GM20431 (cell line): ENCODE data around the gene RPL15.
"Not testable (repeated sequence)": the region's sequence is repeated elsewhere in the genome, so short reads cannot be mapped to it uniquely, and the experiment has no call there.

Experiments used
- in situ Hi-C: fragments of 300-500 bp; cut with MseI, MboI; formaldehyde crosslinking; loops from one replicate; pipeline ENCODE4 v1.15.0; 2020; ENCODE audit warnings: low sequenced_read_pairs; ENCODE audit not compliant: unreplicated experiment

The RPL15 gene

DNA sequence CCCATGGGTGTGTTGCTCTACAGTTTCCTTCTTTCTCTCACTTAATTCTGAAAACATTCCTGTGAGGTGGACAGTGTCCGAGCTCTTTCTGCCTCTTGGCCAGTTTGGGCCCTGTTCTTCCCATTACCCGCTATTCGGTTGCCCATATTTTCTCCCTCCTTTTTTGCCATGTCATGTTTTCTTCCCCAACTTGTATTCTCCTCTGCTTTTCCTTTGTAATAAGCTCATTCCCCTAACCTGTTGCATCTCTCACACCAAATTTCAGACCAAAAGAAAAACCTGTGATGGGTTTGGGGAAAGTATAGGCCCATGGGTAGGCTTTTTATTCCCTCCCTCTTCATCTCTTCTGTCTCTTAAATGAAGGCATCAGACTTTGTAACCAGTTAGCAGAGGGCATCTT lies 30.6 kb upstream of the RPL15 start:
- in situ Hi-C loops, result loop anchor here (25.0 kb wide), 1 partner anchor 351 kb away; no protein-coding TSS in a partner anchor

DNA sequence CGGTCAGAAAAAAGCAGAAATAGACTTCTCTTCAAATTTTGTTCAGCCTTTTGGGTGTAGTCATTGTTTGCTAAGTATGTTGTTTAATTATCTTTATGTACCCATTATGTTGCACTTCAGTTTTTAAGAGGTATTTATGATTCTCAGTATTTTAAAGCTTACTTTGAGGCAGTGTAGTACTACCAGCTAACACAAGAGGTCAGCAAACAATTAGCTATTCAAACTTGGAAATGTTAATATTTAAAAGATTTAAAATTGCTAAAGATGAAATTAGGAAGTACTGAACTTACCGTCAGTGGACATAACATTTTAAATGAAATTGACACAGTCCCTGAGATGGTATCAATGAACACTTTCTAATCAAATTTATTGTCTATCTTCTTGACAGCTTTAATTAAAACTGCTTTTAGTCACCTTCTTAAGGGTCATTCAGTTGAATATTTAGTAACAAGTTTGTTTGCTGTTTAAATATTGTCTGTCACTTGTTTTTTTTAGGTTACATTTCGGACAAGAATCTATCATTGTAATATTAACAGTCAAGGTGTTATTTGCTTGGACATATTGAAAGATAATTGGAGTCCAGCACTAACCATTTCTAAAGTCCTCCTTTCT lies 28.2 kb upstream of the RPL15 start:
- in situ Hi-C loops, result loop anchor here (25.0 kb wide), 1 partner anchor 349 kb away; no protein-coding TSS in a partner anchor

DNA sequence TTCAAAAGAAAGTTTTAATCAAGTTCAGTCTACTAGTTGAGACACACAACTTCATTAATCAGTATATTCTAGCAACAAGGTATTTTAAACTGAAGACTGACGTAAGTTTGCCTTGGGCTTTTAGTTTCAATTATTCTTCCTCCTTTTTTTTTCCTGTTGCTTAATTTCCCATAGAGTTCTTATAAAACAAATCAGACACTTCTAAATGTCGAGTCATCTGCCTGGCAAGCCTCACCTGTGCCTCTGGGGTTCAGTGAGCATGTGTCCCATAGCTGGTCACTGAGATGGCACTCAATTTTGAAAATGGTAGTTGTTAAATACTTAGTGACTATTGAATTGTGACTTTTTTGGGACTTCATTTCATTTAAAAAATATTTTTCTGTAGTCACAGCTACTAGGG lies 27.5 kb upstream of the RPL15 start:
- in situ Hi-C loops, result loop anchor here (25.0 kb wide), 1 partner anchor 348 kb away; no protein-coding TSS in a partner anchor

DNA sequence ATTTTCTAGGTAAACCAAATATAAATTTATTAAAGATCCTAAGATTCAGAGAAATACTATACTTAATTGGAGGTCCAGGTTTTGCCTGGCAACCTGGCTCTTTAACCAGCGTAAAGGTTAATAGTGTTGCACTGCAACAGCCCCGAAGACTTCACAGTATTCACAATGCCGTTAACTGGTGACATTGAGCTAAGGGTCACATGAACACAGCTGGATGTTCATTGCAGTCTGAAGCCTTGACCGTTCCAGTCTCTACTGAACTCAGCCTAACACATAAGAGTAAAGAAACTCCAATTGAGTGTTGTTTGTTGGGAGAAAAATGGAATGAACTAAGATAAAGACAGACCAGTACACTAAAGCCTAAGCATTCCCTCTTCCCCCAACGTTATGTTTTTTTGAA lies 27.0 kb upstream of the RPL15 start:
- in situ Hi-C loops, result loop anchor here (25.0 kb wide), 1 partner anchor 347 kb away; no protein-coding TSS in a partner anchor

DNA sequence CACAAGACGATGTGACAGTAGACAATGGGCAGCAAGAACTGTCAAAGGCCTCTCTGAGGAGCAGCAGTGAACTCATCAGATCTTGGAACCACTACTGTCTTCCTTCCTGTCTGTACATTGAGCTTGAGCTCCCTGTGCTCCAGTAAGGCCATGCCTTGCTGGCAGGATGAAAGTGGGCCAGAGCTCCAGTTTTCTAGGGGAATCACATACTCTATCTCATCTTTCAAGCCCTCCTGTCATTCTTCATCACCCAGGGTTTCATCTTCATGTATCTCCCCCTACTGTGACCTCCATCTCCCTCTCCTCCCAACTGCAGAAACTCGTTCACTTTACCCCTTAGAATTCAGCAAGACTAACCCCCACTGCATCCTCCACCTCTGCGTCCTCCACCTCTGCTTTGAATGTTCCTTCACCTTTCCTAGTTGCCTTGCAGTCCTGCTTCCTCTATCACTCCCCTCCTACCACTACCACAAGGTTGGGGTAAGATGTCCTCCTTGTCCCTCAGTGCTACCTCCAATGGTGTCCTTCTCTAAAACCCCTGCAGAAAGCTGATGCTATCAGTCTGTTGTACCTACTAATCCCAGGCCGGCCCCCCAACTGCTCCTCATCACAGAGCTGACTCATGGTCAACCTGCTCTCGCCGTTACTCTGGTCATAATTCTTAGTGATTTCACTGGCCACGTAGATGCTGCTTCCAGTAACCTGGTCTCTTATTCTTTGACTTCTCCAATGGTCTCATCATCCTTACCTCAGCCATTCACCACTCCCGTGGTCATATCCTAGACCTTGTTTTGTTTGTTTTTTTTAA lies 22.5 kb upstream of the RPL15 start:
- in situ Hi-C loops, result loop anchor here (25.0 kb wide), 1 partner anchor 343 kb away; no protein-coding TSS in a partner anchor

DNA sequence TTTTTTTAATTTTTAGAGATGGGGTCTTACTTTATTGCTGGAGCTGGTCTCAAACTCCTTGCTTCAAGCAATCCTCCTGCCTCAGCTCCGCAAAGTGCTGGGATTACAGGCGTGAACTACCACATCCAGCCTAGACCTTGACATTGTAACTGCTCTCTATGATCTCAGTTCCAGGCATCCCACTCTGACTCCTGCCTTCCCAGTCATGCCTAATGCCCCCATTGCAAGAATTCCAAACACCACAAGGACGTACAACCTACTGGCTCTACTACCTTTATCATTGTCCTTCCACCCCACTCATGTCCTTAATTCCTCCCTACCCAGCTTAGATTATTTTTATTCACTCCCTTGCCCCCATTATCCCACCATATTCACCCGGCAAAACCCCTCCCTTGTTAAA lies 21.8 kb upstream of the RPL15 start:
- in situ Hi-C loops, result loop anchor here (25.0 kb wide), 1 partner anchor 342 kb away; no protein-coding TSS in a partner anchor

DNA sequence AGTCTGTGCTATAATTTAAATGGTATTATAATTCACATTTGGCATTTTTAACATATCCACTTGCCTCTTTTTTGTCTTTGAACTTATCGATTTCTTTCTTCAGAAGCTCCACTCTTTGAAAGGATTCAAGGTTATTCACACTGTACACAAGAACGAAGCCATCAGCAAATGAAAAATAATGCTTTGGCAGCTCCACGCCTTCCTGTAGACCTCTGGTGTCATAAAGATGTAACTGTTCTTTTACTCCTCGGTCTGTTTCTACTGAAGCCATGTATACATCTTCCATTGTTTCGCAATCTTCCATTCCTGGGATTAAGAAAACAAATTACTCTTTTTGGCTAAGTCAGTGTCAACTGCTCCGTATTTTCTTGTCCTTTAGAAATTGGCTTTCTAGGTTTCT lies 16.2 kb upstream of the RPL15 start:
- in situ Hi-C loops, result no loop called here

DNA sequence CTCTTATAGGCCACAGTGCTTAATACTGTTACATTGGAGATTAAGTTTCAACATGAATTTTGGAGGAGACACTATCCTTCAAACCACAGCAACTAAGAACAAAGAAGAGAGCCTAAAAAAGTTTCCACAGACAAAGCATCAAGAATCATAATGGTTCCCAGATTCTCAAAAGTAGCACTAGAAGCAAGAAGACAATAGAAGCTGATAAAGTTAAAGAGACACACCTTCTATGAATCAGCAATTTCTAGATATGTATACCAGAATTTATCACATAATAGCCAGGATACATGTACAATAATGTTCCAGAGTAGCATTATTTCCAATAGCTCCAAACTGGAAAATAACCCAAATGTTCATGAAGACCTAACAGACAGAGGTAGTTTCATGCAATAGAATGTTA lies 12.4 kb upstream of the RPL15 start:
- in situ Hi-C loops, result no loop called here

DNA sequence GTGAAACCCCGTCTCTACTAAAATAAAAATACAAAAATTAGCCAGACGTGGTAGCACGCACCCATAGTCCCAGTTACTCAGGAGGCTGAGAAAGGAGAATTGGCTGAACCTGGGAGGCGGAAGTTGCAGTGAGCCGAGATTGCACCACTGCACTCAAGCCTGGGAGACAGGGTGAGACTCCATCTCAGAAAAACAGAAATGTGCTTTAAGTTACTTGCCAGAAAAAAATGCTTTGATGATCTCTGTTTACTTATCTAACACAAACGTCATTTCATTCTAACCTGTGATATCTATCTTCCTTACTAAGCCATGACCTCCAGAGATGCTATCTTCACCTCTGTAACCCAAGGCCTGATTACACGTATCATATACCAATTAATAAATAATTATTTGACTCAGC lies 7.6 kb upstream of the RPL15 start:
- in situ Hi-C loops, result no loop called here

DNA sequence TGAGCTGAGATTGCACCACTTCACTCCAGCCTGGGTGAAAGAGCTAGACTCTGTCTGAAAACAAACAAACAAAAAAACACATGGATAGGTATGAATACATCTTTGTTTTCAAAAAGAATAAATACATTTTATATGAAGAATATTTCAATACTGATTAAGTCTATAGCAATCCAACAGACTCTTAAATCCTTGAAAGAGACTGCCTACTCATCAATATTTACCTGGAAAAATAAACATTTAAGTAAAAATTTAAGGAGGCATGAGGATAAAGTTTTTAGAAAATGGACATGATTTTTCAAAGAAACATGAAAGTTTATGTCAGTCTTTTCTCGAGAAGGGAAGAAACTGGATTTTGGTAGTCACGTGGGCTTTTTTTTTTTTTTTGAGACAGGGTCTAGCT lies 5.5 kb upstream of the RPL15 start:
- in situ Hi-C loops, result no loop called here

DNA sequence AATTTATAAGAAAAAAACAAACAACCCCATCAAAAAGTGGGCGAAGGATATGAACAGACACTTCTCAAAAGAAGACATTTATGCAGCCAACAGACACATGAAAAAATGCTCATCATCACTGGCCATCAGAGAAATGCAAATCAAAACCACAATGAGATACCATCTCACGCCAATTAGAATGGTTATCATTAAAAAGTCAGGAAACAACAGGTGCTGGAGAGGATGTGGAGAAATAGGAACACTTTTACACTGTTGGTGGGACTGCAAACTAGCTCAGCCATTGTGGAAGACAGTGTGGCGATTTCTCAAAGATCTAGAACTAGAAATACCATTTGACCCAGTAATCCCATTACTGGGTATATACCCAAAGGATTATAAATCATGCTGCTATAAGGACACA lies 4.6 kb upstream of the RPL15 start:
- in situ Hi-C loops, result not testable (repeated sequence)

DNA sequence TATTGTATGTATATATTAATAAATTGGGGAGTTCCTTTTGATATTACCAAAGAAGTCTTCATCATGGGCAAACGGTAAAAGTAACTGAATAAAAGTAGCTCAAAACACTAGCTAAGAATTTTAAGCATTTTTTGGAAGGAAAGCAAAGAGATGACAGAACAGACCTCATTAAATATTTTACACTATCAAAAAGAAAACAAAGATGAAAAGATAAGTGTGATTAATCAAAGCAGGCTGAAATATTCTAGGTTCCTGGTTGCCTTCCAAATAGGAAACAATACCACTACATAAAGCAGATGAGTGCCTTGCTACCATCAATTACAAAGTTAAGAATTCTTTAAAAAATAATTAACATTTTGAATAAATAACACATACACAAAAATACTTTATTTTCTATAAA lies 3.8 kb upstream of the RPL15 start:
- in situ Hi-C loops, result no loop called here

DNA sequence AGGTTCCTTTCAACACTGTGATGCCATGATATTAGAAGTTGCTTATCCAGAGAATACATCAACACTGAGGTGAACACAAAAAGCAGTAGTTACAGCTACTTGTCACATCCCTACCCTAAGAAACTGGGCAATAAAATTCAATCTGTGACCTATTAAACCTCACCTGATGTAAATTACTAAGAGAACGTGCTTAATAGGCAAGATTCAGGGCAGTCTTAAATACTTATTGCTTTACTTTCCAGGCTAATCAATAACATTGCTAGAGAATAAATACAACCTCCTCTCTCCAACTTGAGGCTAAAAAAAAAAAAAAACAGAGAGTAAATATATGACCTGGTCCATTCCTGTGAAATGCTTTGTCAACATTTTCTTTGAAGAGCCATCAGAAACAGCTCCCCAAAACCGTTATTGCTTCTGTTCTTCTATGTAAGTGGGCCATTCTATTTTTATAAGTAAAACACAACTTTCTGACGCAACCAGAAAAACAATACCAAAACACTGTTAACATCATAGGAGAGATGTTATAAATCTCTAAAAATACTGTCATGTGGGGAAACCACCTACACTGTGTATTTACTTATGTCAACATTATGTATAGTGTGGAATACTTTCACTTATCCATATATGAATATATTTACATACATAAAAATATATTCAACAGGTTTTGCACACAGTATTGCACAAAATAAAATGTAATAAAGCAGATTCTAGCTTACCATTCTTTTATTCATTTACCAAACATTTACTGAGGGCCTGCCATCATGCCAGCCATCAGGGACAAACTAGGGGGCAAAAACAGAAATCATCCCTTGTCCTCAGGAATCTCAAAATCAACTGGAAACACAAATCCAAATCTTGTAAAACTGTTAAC lies 2.8 kb upstream of the RPL15 start:
- in situ Hi-C loops, result no loop called here

DNA sequence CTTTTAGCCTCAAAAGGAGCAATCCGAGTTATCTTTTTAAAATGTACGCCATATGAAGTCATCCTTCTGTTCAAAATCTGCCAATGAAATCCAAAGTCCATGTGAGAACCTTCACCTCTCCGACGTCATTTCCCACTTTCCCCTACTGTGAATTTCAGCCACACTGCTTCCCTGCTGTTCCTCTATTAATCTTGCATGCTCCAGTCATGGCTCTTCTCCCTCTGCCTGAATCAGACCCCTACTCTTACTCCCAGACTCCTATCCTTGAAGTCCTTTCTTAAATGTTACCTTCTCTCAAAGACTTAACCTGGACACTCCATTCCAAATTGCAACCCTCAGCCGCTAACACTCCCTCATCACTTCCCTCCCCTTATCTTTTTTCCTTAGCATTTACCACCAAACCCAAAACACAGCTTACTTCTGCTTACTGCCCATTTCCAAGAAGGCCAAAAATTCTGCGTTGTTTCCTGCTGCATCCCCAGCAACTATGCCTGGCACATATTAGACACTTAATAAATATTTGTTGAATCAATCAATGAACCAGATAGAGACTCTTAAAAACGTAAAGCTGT lies 1.3 kb upstream of the RPL15 start:
- in situ Hi-C loops, result no loop called here

DNA sequence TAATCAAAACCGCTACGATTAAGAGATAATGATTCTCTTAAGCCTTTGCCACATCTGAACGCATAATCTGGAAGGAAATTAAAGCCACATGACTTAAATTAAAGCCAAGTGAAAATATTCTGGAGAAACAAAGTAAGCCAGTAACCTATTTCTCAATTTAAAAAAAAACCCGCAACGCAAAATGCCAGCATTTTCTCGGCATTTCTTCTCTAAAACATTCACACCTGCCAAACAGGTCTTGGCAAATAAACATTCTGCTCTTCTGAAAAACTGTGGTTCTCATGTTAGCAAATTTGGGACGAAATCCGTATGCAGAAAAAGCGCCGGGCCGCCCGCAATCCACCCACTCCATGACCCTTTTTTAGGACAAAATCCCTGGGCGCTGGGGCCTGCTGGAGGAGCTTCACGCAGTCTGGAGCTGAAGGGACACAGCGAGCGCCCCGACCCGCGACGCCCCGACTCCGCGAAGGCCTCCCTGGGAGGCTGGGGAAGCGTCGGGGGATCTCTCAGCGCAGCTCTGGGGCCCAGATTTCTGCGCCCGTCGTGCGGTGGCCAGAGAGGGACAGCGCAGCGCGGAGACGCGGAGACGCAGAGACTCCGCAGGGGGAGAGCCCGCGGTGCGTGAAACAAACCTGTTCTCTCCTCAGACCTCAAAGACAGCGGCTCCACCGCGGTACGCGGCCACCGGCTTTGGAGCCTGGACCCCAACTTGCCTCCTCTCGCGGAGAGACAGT lies 613 bp upstream of the RPL15 start:
- in situ Hi-C loops, result no loop called here

DNA sequence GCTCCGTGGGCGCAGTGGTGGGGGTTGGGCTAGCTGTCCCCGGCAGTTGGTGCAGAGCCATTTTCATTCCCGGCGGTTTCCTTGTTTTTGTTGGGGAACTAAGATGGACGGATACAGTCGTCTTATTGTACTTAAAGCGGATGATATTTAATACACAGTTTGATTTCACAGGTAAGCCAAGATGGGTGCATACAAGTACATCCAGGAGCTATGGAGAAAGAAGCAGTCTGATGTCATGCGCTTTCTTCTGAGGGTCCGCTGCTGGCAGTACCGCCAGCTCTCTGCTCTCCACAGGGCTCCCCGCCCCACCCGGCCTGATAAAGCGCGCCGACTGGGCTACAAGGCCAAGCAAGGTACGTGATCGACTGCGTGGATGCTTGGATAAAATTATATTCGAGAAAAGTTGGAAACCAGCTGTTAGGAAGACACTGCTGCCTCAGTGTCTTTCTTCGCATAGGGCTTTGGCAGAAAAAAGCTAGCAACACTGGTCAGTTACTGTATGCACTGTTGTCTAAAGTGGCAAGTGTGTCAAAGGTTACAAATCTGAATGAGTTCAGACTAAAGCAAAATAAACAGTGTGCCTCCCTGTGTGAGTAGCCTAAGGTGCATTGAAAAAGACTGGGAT lies 859 bp downstream of the RPL15 start:
- in situ Hi-C loops, result not testable (repeated sequence)

DNA sequence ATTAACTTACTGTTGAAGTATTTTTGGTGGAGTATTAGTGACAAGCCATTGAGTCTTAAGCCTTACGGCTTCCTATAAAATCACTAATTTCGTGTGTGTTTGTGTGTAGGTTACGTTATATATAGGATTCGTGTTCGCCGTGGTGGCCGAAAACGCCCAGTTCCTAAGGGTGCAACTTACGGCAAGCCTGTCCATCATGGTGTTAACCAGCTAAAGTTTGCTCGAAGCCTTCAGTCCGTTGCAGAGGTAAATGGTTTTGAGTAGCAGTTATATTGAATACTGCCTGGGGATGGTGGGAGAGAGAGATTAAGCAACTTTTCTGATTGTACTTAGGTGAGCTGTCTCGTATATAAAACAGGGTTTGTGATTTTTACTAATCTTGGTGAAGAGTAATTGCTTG lies 1.4 kb downstream of the RPL15 start:
- in situ Hi-C loops, result not testable (repeated sequence)

DNA sequence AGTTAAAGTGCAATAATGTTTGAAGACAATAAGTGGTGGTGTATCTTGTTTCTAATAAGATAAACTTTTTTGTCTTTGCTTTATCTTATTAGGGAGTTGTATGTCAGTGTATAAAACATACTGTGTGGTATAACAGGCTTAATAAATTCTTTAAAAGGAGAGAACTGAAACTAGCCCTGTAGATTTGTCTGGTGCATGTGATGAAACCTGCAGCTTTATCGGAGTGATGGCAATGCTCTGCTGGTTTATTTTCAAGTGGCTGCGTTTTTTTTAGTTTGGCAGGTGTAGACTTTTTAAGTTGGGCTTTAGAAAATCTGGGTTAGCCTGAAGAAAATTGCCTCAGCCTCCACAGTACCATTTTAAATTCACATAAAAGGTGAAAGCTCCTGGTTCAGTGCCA lies 2.7 kb downstream of the RPL15 start:
- in situ Hi-C loops, result no loop called here

DNA sequence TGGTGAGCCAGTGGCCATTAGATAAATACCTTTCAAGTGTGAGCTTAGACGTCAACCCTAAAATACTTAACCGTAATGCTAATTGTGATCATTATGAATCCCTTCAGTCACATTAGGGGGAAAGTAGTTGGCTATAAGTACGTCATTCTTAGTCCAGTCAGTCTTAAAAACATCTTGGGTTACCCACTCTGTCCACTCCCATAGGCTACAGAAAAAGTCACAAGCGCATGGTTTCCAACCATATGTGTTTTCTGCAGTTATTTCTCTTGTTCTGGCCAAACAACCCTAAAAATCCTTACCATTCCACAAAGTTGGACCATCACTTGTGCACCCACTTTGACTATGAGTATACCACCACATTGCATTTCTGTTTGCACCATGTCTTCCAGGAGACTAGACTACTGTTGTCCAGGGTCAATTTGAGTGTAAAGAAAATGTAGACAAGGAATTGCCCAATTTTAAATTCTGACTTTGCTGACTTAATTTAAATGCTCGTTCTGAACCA lies 3.3 kb downstream of the RPL15 start:
- in situ Hi-C loops, result no loop called here
